GM12801 (cell line): Measurements from ENCODE around the gene PI4K2B.

Source experiments
- CTCF ChIP-seq: IDR thresholded peaks from one replicate; pipeline ENCODE4 v1.5.1; 2011; ENCODE audit warnings: control low read depth; ENCODE audit not compliant: insufficient read length; ENCODE audit errors: extremely low read depth

The PI4K2B gene

DNA sequence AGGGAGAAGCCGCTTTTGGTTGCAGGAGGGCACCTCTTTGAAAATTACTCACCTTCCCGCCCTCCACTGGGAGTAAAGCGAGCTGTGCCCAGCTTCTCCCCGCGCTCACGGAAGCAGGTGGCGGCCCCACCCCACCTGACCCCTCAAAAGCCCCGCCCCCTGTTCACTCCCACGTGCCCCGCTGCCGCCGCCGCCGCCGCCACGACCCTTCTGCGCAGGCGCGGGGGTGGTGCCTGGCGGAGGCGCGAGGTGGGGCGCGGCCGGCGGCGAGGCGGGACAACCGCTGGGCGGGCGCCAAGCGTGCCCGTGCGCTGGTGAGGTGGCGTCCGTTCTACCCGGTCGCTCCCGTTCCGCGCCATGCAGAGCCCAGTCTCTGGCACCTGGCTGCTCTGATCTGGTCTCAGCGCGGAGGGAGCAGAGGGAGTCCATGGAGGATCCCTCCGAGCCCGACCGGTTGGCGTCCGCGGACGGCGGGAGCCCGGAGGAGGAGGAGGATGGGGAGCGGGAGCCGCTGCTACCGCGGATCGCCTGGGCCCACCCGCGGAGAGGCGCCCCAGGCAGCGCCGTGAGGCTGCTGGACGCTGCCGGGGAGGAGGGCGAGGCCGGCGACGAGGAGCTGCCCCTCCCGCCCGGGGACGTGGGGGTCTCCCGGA, at the start of gene PI4K2B:
Gene PI4K2B (plus strand): TSS at position 297 of the 653 bp plus-strand sequence. CDS start 131 bp downstream, at position 428.
- TF ChIP-seq CTCF, result no peak

GRCh38 chr4:25184056-25184455, 49.8 kb upstream of the PI4K2B start:
- no peak for TF ChIP-seq CTCF

DNA sequence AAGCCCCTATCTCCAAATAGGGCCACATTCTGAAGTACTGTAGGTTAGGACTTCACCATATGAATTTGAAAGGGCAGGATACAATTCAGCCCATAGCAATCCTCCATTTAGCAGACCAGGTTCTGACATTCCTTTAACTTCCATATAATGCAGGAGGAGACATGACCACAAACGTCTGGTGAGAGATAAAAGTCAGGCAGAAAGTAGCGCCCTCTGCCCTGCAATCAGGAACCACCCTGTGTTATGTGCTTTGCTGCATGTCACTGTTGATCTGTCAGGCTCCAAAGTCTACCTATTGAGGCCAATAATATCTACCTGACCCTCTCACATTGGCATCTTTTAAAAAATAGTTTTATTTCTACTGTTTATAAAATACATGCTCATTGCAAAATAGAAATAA, 43.4 kb upstream of the PI4K2B start:
- no peak for TF ChIP-seq CTCF

DNA sequence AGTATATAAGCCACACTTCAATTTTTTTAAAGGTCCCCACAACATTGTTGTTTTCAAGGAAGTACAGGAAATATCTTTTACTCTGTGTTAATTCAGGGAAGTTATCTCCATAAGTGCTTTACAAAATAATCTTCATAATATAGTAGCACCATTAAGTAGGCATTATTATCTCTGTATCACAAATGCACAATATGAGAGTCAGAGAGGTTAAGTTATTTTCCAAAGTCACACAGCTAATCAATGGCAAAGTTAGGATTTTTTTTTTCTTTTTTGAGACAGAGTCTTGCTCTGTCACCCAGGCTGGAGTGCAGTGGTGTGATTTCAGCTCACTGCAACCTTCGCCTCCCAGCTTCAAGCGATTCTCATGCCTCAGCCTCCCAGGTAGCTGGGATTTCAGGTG, 35.1 kb upstream of the PI4K2B start:
- TF ChIP-seq CTCF, result no peak

- TF ChIP-seq CTCF, result no peak
Observed at GRCh38 chr4:25207997-25208396, 25.8 kb upstream of the PI4K2B start.

- TF ChIP-seq CTCF, result no peak
Observed at GRCh38 chr4:25209702-25210101, 24.1 kb upstream of the PI4K2B start.

DNA sequence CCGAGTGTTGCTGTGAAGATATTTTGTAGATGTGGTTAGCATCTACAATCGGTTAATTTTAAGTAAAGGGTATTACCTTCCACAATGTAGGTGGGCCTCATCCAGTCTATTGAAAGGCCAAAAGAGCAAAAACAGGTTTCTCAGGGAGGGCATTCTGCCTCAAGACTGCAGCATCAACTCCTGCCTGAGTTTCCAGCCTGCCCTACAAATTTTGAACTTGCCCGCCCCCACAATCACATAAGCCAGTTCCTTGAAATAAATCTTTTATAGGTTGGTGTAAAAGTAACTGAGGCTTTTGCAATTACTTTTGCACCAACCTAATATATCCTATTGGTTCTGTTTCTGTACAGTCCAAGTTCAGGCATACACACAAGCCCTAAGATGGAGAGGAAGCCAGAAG, 22.1 kb upstream of the PI4K2B start:
- TF ChIP-seq CTCF, result no peak
